Erythroblast (primary cell): ENCODE results near the gene METTL23.

Experiments
- GATA1 ChIP-seq: IDR thresholded peaks from 2 replicates; pipeline ENCODE4 v1.6.1; 2011; ENCODE audit warnings: low read depth, mild to moderate bottlenecking, control low read depth, low read length, moderate library complexity
- POLR2A ChIP-seq: IDR thresholded peaks from 2 replicates; pipeline ENCODE4 v1.6.1; 2011; ENCODE audit warnings: mild to moderate bottlenecking, low read length

DNA sequence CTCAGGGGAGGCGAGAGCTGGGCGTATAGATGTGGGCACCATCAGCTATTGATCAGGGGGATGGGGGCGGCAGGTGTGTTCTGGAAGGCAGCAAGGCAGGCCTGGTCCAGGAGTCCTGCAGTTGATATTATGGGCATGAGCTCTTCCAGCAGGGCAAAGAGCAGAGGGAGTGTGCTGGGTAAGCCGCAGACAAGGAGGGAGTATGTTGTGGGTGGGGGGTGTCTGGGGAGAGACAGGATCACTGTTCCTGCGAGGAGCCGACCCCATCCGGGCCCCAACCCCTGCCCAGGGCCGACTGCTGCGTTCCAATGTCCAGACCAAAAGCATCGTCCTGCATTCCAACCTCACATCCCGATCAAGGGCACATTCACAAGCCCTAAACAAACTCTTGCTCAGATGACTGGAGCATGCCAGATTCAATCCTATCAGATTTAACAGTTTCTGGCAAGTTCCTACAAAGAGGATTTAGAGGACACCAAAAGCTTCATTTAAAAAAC, 25.1 kb upstream of the METTL23 start:
- no peak for TF ChIP-seq POLR2A
- TF ChIP-seq GATA1: no peak
